HTR-8/SVneo (cell line): ENCODE results near the gene SERTAD2.

Experiments used
- DNase-seq: peaks from one replicate; pipeline ENCODE4 v3.0.0; 2011; ENCODE audit warnings: low spot score, mixed read lengths; ENCODE audit not compliant: insufficient read length
- FAIRE-seq: peaks from 2 replicates; lab custom pipeline; 2011; peaks lifted over from hg19 to GRCh38; lab: Jason Lieb, UNC

SERTAD2 gene

GRCh38 chr2:64595397-64596176 lies 58.1 kb downstream of the SERTAD2 start:
- DNase-seq (peak; percentile 62), FAIRE-seq (no peak)

- DNase-seq (no peak), FAIRE-seq (no peak)
These were observed 59.3 kb downstream of the SERTAD2 start for GRCh38 chr2:64594226-64594989.

GRCh38 chr2:64593035-64593655 lies 60.6 kb downstream of the SERTAD2 start:
- DNase-seq, result no peak
- no peak for FAIRE-seq

GRCh38 chr2:64591188-64591587 lies 62.5 kb downstream of the SERTAD2 start:
- DNase-seq (no peak), FAIRE-seq (no peak)

DNA sequence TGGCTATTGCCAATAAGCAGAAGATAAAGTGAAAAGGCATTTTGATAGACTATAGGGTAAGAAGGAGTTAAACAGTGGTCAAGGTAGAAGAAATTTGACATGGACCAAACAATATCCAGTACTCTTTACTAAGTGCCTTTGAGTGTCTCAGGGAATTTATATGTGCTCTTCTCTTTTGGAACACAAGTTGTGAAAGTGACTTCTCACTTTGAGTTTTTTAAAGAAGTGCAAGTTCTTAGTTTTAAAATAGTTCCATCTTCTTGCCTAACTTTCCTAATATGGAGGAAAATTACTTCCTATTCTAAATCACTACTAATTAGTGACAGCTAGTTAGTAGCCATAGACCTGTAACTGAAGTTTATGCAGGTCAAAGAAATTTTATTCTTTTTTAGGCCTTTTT lies 66.2 kb downstream of the SERTAD2 start:
- FAIRE-seq (no peak), DNase-seq (no peak)

DNA sequence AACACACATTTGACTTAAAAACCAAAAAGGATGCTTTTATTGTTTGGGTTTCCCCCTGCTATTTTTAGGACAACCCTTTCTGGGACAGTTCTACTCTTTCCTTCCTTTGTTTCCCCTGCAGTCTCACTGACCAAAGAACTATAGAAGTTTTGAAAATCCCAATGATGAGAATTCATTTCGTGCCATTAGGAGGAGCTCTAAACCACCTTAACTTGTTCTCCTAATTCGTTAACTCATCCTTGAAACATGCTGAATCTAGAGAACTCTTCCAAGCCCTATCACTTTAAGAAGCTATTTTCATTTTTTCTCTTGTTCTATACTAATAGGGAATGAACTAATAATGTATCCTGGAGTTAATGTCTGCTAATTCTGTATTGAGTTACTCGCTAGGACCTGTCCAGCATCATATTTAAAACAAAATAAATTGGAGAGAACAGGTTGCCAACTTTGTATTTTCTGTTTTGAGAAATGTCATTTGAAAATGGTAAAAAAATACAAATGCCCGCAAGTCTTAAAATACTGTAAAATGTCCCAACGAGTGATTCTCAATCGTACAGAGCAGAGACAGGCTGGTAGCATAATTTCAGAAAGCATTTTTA lies 66.7 kb downstream of the SERTAD2 start:
- FAIRE-seq (no peak), DNase-seq (peak; percentile 61)

DNA sequence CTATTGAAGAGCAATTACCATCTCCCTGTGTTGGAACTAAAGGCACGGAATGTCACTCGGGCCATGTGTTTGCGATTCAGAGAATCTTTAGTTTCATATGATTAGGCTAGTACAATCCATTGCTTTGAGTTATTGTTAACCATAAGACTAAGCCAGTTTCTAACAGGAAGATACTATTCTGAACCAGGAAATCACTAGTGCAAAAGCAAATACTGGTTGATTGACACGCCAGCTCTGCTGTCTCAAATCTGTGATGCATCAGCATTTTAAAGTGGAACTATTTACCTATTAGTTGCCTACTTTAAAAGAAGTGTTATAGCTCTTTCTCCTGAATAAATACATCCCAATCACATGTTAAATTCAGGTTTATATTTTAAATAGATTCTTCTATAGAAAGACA lies 67.7 kb downstream of the SERTAD2 start:
- no peak for DNase-seq
- peak; percentile 46 for FAIRE-seq

- no peak for DNase-seq
- FAIRE-seq, result no peak
These were observed 70.9 kb downstream of the SERTAD2 start for GRCh38 chr2:64582774-64583340.

GRCh38 chr2:64581777-64582539 lies 71.8 kb downstream of the SERTAD2 start:
- FAIRE-seq, result no peak
- no peak for DNase-seq
